Limb (tissue), 2 donors: ENCODE data around the gene KRTAP10-8.
A peak's percentile ranks its signal among the peaks of the same experiment; 100 is the strongest.
"Not testable (repeated sequence)": the region's sequence is repeated elsewhere in the genome, so short reads cannot be mapped to it uniquely, and the experiment has no call there.

Experiments used
- DNase-seq, 2 donors: peaks; one replicate each; pipeline ENCODE4 v3.0.0-alpha.2; 2016; ENCODE audit errors: extremely low spot score in 2 of 2

The KRTAP10-8 gene

GRCh38 chr21:44612029-44612486 lies at the start of gene KRTAP10-8:
TSS of gene KRTAP10-8 (plus strand) at chr21:44612079. CDS start at chr21:44612101, 22 bp downstream.
- no peak for DNase-seq

DNA sequence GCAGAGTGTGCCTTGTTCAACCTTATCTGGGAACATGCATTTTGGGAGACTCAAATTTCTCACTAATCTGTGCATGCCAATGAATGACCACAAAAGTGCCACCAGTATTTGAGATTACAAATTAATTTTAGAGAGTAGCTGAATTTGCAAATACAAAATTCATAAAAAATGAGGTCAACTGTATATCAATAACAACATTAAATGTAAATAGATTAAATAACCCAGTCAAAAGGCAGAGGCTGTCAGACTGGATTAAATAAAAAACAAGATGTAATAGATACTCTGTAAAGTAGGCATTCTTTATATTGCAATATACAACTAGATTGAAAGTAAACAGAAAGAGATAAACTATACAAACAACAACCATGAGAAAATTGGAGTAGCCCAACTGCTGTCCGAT lies 47.8 kb upstream of the KRTAP10-8 start:
- no peak for DNase-seq

DNA sequence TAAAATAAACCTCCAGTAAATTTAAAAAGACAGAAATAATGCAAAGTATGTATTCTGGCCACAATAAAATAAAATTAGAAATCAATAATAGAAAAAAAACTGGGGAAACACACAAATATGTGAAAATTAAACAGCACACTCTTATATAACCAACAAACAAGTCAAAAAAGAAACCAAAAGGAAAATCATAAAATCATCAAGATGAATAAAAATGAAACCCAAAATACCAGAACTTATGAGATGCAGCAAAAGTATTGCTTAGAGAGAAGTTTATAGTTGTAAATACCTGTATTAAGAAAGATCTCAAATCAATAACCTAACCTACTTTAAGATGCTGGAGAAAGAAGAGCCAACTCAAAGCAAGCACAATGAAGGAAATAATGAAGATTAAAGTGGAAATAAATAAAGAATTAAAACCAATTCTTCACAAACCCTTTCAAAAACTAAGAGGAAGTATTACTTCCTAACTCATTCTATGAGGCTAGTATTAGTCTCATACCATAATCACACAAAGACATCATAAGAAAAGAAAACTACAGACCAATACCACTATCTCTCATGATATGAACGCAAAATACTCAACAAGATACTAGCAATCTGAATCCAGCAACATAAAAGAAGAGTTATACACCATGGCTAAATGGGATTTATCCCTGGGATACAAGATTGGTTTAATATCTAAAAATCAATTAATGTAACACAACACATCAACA lies 46.8 kb upstream of the KRTAP10-8 start:
- no peak for DNase-seq

DNA sequence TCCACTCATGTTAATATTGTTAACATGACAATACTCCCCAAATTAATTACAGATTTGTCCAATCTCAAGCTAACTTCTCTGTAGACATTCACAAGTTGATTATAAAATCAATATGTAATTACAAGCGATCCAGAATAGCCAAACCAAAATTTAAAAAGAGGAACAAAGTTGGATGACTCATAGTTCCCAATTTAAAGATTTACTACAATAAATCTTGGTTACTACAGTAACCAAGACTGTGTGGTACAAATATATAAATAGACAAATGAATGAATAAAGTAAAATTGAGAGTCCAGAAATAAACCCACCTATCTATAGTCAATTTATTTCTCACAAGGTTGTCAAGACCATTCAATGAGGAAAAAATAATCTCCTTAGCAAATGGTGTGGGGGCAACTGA lies 45.5 kb upstream of the KRTAP10-8 start:
- DNase-seq, result no peak

- no peak for DNase-seq
Observed at GRCh38 chr21:44567481-44568171, 44.3 kb upstream of the KRTAP10-8 start.

- DNase-seq, result no peak
Observed at GRCh38 chr21:44568261-44568660, 43.6 kb upstream of the KRTAP10-8 start.

DNA sequence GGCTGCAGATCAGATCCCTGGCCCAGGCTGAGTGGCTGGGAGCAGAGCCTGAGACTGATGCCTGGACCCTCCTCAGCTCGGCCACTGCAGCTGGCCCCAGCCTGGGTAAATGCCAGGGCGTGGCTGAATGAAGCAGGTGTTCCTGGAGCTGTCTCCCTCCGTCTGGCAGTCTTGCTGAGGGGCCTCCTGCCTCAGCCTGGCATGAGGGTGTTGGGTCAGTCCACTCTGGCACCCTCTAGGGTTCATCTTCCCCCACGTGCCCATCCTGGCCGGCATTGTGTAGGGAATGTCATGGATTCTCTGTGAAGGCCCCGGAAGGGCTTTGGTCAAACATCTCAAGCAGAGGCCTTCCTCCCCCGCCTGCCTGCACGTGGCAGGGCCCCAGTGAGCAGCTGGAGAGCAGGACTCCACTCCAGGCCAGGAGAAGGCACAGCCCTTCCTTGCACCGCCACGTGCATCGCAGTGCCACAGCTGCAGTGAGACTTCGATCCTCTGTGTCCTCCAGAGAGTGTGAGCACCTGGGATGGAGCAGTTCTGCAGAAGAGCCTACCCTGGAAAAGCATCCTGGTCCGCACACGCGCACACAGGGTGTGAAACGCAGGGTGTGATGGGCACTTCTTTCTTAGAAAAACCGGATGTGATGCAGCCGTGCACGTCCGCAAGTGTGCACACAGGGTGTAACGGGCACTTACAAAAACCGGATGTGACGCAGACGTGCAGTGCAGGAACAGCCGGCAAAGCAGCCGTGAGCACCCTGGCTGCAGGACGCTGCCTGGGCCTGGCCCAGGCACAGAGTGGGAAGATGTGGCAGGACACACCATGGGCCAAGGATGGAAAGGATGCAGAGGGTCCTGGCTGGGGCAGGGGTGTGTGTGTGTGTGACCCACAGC lies 43.0 kb upstream of the KRTAP10-8 start:
- no peak for DNase-seq

GRCh38 chr21:44569861-44570517 lies 41.9 kb upstream of the KRTAP10-8 start:
- no peak for DNase-seq

- no peak for DNase-seq
Observed at GRCh38 chr21:44571296-44571695, 40.6 kb upstream of the KRTAP10-8 start.

- peak in 1 of 2 donors; percentile 18 for DNase-seq
Observed at GRCh38 chr21:44571844-44572782, 39.8 kb upstream of the KRTAP10-8 start.

- DNase-seq, result no peak
Observed at GRCh38 chr21:44572959-44573583, 38.8 kb upstream of the KRTAP10-8 start.

DNA sequence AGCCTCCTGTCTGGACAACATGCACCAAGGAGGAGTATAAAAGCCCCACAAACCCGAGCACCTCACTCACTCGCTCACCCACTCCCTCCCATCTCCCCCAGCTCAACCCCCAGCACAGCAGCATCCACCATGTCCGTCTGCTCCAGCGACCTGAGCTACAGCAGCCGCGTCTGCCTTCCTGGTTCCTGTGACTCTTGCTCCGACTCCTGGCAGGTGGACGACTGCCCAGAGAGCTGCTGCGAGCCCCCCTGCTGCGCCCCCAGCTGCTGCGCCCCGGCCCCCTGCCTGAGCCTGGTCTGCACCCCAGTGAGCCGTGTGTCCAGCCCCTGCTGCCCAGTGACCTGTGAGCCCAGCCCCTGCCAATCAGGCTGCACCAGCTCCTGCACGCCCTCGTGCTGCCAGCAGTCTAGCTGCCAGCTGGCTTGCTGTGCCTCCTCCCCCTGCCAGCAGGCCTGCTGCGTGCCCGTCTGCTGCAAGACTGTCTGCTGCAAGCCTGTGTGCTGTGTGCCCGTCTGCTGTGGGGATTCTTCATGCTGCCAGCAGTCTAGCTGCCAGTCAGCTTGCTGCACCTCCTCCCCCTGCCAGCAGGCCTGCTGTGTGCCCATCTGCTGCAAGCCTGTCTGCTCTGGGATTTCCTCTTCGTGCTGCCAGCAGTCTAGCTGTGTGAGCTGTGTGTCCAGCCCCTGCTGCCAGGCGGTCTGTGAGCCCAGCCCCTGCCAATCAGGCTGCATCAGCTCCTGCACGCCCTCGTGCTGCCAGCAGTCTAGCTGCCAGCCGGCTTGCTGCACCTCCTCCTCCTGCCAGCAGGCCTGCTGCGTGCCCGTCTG lies 38.0 kb upstream of the KRTAP10-8 start, which contains the start of gene KRTAP10-4:
Gene KRTAP10-4 (plus strand): TSS at position 100 of the 827 bp plus-strand sequence. CDS start 30 bp downstream, at position 130.
- DNase-seq, result not testable (repeated sequence)

DNA sequence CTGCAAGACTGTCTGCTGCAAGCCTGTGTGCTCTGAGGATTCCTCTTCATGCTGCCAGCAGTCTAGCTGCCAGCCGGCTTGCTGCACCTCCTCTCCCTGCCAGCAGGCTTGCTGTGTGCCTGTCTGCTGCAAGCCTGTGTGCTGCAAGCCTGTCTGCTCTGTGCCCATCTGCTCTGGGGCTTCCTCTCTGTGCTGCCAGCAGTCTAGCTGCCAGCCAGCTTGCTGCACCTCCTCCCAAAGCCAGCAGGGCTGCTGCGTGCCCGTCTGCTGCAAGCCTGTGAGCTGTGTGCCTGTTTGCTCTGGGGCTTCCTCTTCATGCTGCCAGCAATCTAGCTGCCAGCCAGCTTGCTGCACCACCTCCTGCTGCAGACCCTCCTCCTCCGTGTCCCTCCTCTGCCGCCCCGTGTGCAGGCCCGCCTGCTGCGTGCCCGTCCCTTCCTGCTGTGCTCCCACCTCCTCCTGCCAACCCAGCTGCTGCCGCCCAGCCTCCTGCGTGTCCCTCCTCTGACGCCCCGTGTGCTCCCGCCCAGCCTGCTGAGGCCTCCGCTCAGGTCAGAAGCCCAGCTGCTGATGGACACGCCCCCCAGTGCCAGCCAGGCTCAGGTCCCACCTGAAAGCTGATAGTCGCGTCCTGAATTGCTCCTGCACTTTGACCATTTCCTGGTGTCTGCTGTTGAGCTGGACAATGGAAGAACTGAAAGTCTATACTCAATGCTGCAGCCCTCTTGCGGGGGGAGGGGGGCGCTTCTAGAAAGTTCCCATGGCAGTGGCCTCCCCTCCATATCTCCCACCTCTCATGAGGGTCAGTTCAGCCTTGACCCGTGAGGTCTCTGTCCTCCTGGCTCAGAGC lies 37.2 kb upstream of the KRTAP10-8 start:
- DNase-seq, result no peak

- DNase-seq, result no peak
Observed at GRCh38 chr21:44575307-44576024, 36.4 kb upstream of the KRTAP10-8 start.

- DNase-seq, result no peak
Observed at GRCh38 chr21:44576025-44576420, 35.9 kb upstream of the KRTAP10-8 start.

DNA sequence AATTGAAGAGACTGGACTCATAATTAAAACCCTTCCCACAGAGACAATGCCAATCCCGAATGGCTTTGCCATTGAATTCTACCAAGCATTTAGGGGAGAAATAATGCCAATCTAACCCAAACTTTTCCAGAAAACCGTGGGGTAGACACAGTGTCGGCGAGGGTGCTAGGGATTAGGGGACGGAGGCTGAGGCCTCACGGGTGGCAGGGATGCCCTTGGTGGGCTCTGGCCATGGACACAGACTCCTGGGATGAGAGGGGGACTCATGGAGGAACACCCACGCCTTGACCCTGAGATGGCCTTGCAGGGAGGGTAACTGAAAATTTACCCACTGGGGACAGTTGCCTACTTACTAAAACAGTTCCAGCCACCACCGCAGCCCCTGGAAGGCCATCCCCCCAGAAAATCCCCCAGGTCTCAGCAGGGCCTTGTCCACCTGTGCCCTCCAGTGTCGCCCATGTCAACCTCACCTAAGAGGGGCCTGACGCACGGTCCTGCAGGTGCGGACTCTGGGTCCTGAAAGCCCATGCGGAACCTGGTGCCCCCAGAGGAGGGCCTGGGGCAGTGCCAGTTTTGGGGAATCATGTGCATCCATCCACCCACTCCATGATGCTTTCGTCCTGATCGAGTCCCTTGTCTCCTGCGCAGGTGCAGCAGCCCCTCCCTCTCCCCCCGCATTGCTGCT lies 33.4 kb upstream of the KRTAP10-8 start:
- DNase-seq, result peak in 1 of 2 donors; percentile 17
